GM10248 (cell line): ENCODE measurements around the gene ZNF438.

ENCODE experiments used
- CTCF ChIA-PET: fragments of 300-600 bp; sonication (Branson Sonifier 250); formaldehyde crosslinking; extraction: SDS; loops from one replicate; lab custom pipeline; 2021; ENCODE audit warnings: antibody characterized with exemption; lab: Yijun Ruan, JAX
- POLR2A ChIA-PET: fragments of 350-650 bp; sonication (Branson Sonifier 250); formaldehyde crosslinking; extraction: SDS; loops from one replicate; lab custom pipeline; 2020; ENCODE audit warnings: antibody characterized with exemption; lab: Yijun Ruan, JAX
- DNase-seq: peaks from one replicate; pipeline ENCODE4 v3.0.0; 2012; ENCODE audit errors: extremely low spot score
- CTCF ChIP-seq: IDR thresholded peaks from 2 replicates; pipeline ENCODE4 v1.5.1; 2012; ENCODE audit warnings: mild to moderate bottlenecking, low read depth; ENCODE audit errors: extremely low read depth, missing control alignments, control extremely low read depth

Gene ZNF438

GRCh38 chr10:30897048-30897447, 134.6 kb downstream of the ZNF438 start:
- no peak for DNase-seq
- TF ChIP-seq CTCF = no peak
- ChIA-PET POLR2A (no interaction called here), CTCF (no interaction called here)

GRCh38 chr10:30894221-30894620, 137.4 kb downstream of the ZNF438 start:
- CTCF ChIA-PET = no interaction called here
- TF ChIP-seq CTCF = no peak
- POLR2A ChIA-PET = no interaction called here
- no peak for DNase-seq

GRCh38 chr10:30893208-30893607, 138.5 kb downstream of the ZNF438 start:
- DNase-seq = no peak
- CTCF ChIA-PET = interaction anchor here (0.9 kb wide), 1 partner anchor 13 kb away, joined by 3 read pairs; no protein-coding TSS in a partner anchor
- POLR2A ChIA-PET = no interaction called here
- no peak for TF ChIP-seq CTCF

GRCh38 chr10:30887839-30888238, 143.8 kb downstream of the ZNF438 start:
- DNase-seq = no peak
- POLR2A ChIA-PET = no interaction called here
- CTCF ChIA-PET = no interaction called here
- no peak for TF ChIP-seq CTCF

- ChIA-PET POLR2A (no interaction called here), CTCF (no interaction called here)
- no peak for TF ChIP-seq CTCF
- no peak for DNase-seq
Observed at GRCh38 chr10:30885423-30885822, 146.2 kb downstream of the ZNF438 start.

GRCh38 chr10:30883751-30884150, 147.9 kb downstream of the ZNF438 start:
- TF ChIP-seq CTCF = no peak
- no peak for DNase-seq
- ChIA-PET POLR2A (no interaction called here), CTCF (no interaction called here)

- no peak for TF ChIP-seq CTCF
- ChIA-PET POLR2A (no interaction called here), CTCF (no interaction called here)
- DNase-seq = no peak
Observed at GRCh38 chr10:30883116-30883515, 148.5 kb downstream of the ZNF438 start.
